ENCODE results near the gene CEP85. TPM values are rescaled to one million over a fixed set of nuclear protein-coding genes. Genes with fewer than 3 reads are reported as not detected.
A peak's percentile ranks its signal among the peaks of the same experiment; 100 is the strongest.

Gene CEP85
- total and polyA plus RNA-seq, 12 donors: 7.0 to 74.5 (median 52.0) TPM

DNA sequence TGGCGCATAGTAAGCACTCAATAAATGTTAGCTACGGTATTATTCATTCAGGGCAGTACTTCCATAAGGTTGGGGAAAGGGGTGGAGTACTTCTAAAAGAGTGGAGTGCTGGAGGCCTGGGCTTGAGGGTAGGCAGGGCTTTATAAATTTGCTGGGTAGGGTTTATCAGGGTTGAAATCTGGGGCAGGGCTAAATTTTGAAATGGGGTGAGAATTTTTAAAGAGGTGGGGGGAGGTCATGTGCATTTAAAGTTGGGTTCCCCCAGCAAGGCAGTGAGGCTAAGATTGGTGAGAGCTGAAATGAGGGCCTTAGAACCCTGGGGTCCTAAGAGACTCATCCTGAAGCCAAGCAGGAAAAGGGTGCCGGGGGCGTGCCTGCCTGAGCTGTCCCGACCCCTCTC is 33.6 kb upstream of the CEP85 start:
- ATAC-seq (no peak), DNase-seq (no peak)
- intact Hi-C loops (cut with DNase I): no loop called here
- Histone ChIP-seq H3K27ac (no peak overlapping the region), H3K27me3 (peaks cover 0 to 10% (median 0%) of the 10 kb centered on the region in 7 donors), H3K4me3 (no peak overlapping the region), H3K9me3 (no peaks in the 10 kb centered on the region), H3K36me3 (no peaks in the 10 kb centered on the region), H3K4me1 (peaks cover 0 to 12% (median 0%) of the 10 kb centered on the region in 9 donors)
- 78 to 83% methylated on average over 5 of the region's 5 CpGs for WGBS, 2 donors
- TF ChIP-seq, protein P1, sequence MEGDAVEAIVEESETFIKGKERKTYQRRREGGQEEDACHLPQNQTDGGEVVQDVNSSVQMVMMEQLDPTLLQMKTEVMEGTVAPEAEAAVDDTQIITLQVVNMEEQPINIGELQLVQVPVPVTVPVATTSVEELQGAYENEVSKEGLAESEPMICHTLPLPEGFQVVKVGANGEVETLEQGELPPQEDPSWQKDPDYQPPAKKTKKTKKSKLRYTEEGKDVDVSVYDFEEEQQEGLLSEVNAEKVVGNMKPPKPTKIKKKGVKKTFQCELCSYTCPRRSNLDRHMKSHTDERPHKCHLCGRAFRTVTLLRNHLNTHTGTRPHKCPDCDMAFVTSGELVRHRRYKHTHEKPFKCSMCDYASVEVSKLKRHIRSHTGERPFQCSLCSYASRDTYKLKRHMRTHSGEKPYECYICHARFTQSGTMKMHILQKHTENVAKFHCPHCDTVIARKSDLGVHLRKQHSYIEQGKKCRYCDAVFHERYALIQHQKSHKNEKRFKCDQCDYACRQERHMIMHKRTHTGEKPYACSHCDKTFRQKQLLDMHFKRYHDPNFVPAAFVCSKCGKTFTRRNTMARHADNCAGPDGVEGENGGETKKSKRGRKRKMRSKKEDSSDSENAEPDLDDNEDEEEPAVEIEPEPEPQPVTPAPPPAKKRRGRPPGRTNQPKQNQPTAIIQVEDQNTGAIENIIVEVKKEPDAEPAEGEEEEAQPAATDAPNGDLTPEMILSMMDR (IDR thresholded peaks at IDR 0.05): no peak

DNA sequence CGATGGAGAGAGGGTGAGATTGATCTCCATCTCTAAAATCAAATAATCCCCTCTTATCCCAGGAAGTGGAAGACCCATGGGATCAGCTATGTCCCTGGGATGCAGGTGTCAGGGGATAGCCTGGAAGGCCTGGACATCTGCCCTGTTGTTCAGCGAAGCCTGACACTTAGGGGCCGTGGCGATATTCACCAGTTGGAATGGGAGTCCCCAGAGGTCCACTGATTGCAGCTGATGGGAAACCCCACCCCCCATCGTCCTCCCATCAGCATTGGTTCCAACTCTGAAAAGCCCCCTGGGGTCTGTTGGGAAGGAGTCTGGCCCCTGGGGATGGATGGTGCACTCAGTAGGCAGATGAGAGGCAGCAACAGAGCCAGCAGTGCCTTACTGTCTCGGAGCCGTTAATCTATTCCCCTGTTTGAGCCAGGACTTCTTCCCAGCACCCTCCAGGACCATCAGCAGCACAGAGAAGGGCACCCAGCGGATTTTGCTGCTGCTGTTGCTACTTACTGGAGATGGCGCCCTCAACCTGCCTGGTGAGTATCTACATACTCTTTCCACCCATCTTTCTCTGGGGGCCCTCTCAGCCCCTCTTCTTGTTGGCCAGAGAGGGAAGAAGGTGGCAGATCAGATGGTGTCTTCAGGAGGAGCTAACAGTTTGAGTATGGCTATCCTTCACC is 30.2 kb upstream of the CEP85 start:
- no peak overlapping the region for H3K27ac ChIP-seq
- DNase-seq (no peak), ATAC-seq (no peak)
- TF ChIP-seq, protein P1 (IDR thresholded peaks at IDR 0.05): no peak
- no peaks in the 10 kb centered on the region for H3K36me3 ChIP-seq
- peaks cover 0 to 12% (median 0%) of the 10 kb centered on the region in 9 donors for H3K4me1 ChIP-seq
- H3K27me3 ChIP-seq: no peaks in the 10 kb centered on the region
- intact Hi-C loops (cut with DNase I): no loop called here
- no peak overlapping the region for H3K4me3 ChIP-seq
- H3K9me3 ChIP-seq: no peaks in the 10 kb centered on the region
- WGBS, 2 donors: 71 to 82% methylated on average over 9 of the region's 9 CpGs

DNA sequence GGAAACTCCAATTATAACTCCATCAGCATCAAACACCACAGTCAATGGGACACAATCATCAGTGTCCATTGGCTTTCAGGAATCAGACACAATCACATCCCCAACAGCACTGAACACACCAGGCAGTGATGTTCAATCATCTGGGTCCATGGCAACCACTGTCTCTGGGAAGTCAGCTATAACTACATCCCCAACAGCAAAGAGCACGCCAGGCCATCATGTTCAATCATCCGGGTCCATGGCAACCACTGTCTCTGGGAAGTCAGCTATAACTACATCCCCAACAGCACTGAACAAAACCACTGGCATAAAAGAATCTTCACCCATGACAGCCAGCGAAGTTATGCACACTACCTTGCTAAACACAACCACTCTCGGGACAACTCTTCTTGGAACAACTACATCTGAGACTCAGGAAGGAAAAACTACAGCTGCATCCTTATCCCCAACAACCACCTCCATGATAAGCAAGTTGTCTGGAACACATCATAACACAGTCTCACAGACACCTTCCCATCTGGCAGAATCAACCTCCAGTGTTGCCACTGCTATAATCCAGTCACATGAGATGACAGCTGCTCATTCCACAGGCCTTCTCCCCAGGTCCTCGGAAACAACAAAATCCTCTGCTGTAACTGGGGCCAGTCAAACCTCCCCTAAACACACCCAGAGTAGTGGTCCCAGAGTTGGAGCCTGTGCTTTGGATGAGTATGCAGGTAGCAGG is 23.7 kb upstream of the CEP85 start:
- no peak overlapping the region for H3K27ac ChIP-seq
- DNase-seq (no peak), ATAC-seq (peak in 5 of 8 donors; percentile 42 to 70 (median 53))
- intact Hi-C loops (cut with DNase I): no loop called here
- H3K9me3 ChIP-seq: no peaks in the 10 kb centered on the region
- 58 to 60% methylated on average over 5 of the region's 5 CpGs for WGBS, 2 donors
- no peaks in the 10 kb centered on the region for H3K27me3 ChIP-seq
- TF ChIP-seq, protein P1 (IDR thresholded peaks at IDR 0.05): no peak
- no peaks in the 10 kb centered on the region for H3K36me3 ChIP-seq
- no peaks in the 10 kb centered on the region for H3K4me1 ChIP-seq
- H3K4me3 ChIP-seq: no peak overlapping the region

DNA sequence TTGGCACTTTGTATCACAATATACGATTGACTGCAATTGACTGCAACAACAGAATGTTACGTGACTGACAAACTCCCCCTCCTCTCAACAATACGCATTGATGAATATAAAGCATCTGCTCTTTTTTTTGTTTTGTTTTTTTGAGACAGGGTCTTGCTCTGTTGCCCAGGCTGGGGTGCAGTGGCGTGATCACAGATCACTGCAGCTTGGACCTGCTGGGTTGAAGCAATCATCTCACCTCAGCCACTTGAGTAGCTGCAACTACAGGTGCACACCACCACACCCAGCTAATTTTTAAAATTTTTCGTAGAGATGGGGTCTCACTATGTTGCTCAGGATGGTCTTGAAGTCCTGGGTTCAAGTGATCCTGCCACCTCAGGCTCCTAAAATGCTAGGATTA is 21.3 kb upstream of the CEP85 start:
- 88 to 89% methylated on average over 5 of the region's 5 CpGs for WGBS, 2 donors
- ATAC-seq: no peak

More for the DNA sequence above, 21.3 kb upstream of the CEP85 start:
- H3K36me3 ChIP-seq: no peaks in the 10 kb centered on the region
- intact Hi-C loops (cut with DNase I): no loop called here
- H3K9me3 ChIP-seq: no peaks in the 10 kb centered on the region
- H3K4me3 ChIP-seq: no peak overlapping the region
- no peaks in the 10 kb centered on the region for H3K4me1 ChIP-seq
- H3K27ac ChIP-seq: no peak overlapping the region
- TF ChIP-seq, protein P1 (IDR thresholded peaks at IDR 0.05): no peak
- no peaks in the 10 kb centered on the region for H3K27me3 ChIP-seq
- DNase-seq: no peak
